CD4-positive, alpha-beta T cell treated with Interleukin-12 subunit alpha and Interleukin-12 subunit beta, for 1 hour (primary cell): ENCODE measurements around the gene TPRA1.

Experiments
- DNase-seq: peaks from one replicate; pipeline ENCODE4 v3.0.0-alpha.2; 2020

TPRA1 gene

GRCh38 chr3:127552038-127552437 is 38.5 kb downstream of the TPRA1 start:
- no peak for DNase-seq

- DNase-seq = no peak
These were observed 39.4 kb downstream of the TPRA1 start for GRCh38 chr3:127551178-127551577.

GRCh38 chr3:127550468-127551157 is 39.9 kb downstream of the TPRA1 start:
- no peak for DNase-seq

GRCh38 chr3:127549826-127550467 is 40.6 kb downstream of the TPRA1 start:
- DNase-seq = no peak

DNA sequence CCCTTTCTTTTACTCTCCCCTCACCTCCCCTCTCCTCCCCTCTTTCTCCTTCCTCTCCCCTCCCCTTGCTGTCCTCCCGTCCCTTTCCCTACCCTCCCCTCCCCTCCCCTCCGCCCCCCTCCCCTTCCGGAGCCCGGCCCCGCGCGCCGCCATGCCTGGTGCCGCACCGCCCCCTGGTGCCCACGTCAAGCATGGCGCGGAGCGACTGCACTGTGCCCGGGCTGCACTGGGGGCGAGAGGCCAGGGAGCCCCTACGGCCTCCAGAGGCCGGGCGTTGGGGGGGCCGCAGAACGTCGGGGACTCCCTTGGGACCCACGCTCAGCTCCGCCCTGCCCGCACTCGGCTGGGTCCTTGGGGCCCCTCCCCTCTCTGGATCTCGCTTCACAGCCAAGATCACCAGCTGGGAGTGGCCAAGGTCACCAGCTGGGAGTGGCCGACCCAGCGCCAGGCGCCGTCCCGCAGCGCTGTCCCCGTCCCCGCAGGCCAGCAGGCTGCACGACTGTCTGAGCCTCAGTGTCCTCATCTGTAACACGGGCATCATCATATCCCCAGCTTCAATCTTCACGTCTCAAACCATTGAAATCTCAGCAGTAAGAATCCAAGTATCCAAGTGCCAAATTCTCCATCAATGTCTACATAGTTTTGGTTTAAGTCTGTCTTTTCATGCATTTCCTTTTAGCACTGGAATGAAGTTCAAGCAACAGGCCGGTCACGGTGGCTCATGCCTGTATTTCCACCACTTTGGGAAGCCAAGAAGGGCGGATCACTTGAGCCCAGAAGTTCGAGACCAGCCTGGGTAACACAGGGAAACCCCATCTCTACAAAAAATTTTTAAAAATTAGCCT is 42.5 kb downstream of the TPRA1 start:
- peak; percentile 77 for DNase-seq

- DNase-seq = no peak
These were observed 43.4 kb downstream of the TPRA1 start for GRCh38 chr3:127546970-127547733.

GRCh38 chr3:127546554-127546953 is 44.0 kb downstream of the TPRA1 start:
- no peak for DNase-seq

DNA sequence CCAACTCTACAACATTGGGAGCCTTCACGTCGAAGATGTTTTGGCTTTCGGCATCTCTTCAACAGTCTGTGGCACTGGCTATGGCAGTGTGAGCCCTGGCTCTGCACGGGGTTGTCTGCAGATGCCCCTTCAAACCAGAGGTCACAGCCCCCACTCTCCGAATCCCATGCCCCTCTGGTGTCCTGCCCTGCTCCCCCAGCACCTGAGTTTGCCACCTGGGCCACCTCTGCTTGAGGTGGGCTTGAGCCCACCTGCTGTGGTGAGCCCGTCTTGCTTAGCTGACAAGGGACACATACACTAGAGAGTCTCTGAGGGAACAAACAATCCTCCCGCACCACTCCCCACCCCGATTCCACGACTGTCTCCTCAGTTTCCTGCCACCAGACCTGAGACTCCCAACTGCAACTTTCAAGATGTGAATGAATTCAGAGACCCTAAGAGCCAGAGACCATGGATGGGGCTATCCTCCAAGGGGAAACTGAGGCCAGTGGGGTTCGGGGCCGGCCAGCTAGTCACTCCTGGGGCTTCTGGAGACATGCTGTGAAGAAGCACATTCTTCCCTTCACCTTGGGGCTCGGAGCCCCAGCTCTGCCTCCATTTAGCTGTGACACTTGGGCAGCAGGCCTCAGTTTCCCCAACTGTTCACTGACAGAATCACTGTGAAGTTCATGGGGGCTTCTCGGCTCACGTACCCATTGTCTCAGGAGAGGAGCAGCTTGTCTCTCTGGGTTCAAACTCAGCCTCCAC is 44.6 kb downstream of the TPRA1 start:
- no peak for DNase-seq

DNA sequence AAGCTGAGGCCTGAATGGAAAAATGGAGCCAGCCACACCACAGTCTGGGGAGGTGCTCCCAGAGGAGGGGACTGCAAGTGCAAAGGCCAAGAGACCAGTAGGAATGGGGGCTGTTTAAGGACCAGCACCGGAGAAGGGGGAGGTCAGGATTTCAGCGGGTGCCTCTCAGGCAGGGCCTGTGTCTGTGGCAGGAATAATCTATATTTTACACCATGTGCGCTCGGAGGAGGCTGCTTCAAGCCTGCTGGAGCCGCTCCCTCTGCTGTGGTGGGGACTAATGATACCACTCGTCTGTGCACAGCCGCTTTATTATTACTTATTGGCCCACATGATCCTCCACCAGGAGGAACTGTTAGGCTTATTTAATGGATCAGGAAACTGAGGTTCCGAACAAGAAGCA is 45.3 kb downstream of the TPRA1 start:
- no peak for DNase-seq

DNA sequence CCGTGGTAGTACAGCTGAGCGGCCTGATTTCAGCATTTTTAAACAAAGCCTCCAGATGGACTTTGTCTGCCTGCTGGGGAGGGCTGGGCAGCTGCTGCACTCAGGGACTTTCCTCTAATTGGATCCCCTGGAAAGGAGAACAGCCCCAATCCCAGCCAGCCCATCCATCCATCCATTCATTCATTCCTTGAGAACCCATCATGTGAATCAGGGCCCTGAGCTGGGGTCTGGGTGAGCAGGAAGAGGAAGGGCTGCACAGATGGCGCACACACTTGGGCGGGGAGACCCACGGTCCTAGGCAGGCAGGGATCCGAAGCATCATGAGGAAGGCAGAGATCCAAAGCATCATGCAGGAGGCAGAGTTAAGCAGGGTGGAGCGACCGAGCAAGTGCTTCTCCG is 45.7 kb downstream of the TPRA1 start:
- DNase-seq = no peak

GRCh38 chr3:127544192-127544802 is 46.2 kb downstream of the TPRA1 start:
- DNase-seq = peak; percentile 62

- no peak for DNase-seq
These were observed 47.1 kb downstream of the TPRA1 start for GRCh38 chr3:127543441-127543840.

- DNase-seq = no peak
These were observed 48.0 kb downstream of the TPRA1 start for GRCh38 chr3:127542441-127542952.

DNA sequence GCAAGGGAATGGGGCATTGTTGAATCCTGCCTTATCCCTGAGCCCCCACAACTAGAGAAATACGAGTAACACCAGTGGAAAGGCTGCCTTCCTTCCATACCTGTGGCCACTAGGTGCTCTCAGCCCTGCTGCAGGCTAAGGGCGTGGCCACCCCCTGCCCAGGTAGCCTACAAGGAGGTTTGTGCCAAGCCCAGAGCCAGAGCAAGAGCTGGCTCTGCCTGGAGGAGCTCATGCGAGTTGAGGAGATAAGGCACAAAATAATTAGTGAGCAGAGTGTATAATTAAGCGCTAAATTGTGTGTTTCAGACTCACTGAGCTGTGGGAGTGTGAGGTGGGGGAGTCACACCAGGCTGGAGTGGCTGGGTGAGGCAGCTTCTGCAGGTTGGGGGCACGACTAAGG is 49.2 kb downstream of the TPRA1 start:
- no peak for DNase-seq

- no peak for DNase-seq
These were observed 51.0 kb downstream of the TPRA1 start for GRCh38 chr3:127539366-127540060.

DNA sequence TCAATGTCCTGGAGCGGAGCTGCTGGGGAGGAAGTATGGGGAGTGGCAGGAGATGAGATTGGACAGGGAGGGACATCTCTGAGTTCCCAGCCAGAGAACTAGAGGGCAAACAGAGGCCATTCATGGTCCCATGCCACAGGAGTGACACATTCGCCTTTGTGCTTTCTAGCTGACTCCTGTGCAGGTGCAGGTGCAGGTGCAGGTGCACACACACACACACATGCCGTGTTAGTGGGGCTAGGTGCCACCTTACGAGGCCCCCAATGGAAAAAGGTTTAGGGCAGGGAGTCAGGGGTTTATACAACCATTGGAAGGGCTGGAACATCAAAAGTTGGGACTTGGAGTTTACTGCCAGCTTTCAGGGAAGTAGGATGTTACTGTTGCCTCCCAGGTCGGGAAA is 52.0 kb downstream of the TPRA1 start:
- no peak for DNase-seq

DNA sequence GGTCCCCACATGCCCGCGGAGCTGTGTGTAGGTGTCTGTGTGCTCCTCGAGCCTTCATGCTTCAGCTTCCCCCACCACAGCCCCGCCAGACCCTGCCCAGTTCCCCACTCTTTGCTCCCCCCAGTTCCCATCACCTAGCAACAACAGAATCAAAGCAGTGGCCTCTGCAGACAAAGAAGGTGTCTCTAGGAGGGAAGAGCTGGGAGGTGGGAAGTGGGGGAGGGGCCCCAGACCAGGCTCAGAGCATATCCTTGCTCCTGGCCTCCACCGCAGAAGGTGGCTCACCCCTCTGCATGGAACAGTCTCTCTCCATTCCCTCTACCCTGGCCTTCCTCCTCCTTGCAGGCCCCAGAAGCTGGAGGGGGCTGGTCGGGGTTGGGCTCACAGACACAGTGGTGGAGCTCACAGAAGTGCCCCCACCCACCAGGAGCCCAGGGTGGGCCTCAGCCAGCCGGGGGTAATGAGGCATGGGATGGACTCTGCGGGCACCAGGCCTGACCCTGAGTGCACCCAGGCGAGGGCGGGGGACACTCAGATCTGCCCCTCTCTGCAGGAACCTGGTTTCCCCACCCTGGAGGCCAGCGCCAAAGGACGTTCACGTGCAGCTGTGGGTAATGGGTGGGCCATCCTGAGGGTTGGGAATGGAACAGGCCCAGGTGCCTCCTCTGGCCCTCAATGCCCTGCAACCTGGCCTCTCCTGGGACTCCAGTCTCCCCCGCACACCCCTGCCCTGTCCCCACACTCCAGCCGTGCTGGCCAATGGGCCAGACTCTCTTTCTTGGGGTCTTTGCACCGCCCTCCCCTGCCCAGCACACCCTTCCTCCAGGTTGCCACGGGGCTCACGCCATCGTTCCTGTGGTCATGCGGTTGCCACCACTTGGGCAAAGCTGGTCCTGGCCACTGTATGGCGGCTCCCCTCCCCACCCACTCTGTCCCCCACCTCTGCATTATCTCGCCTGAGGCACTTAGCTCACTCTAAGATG is 53.4 kb downstream of the TPRA1 start:
- no peak for DNase-seq

- no peak for DNase-seq
These were observed 54.4 kb downstream of the TPRA1 start for GRCh38 chr3:127535901-127536829.
